Ascending aorta (tissue), 2 donors: ENCODE results near the gene MOB4. TPM values are rescaled to one million over a fixed set of nuclear protein-coding genes. Genes with fewer than 3 reads are reported as not detected.

Experiments
- DNase-seq, 2 donors: peaks; one replicate each; pipeline ENCODE4 v3.0.0-alpha.2; 2019; ENCODE audit warnings: low spot score in 2 of 2
- H3K27ac ChIP-seq, 2 donors: fragments of 200-600 bp; sonication (generic); one replicate each; pipeline ENCODE4 v1.5.1; 2016 to 2017; ENCODE audit warnings: mild to moderate bottlenecking in 1 of 2
- H3K27me3 ChIP-seq: fragments of 200-600 bp; sonication (generic); one replicate; pipeline ENCODE4 v1.5.1; 2017
- H3K36me3 ChIP-seq, 2 donors: fragments of 200-600 bp; sonication (generic); one replicate each; pipeline ENCODE4 v1.5.1; 2016
- H3K4me1 ChIP-seq, 2 donors: fragments of 200-600 bp; sonication (generic); one replicate each; pipeline ENCODE4 v1.5.1; 2016 to 2017; ENCODE audit warnings: mild to moderate bottlenecking in 1 of 2
- H3K4me3 ChIP-seq, 2 donors: fragments of 200-600 bp; sonication (generic); one replicate each; pipeline ENCODE4 v1.5.1; 2016 to 2017; ENCODE audit warnings: mild to moderate bottlenecking in 1 of 2
- H3K9me3 ChIP-seq, 2 donors: fragments of 200-600 bp; sonication (generic); one replicate each; pipeline ENCODE4 v1.5.1; 2016
- intact Hi-C: fragments of 100-400 bp; cut with DNase I; formaldehyde crosslinking; loops from one replicate; pipeline ENCODE4 v1.15.1; 2023
- total RNA-seq: library from RNA; depleted of rRNA; stranded (reverse); fragments of >200 nt; gene quantifications from one replicate; pipeline ENCODE4 v1.1.0, GENCODE V29; 2016
- TF ChIP-seq, protein P1 (sequence below), 3 experiments: fragments of 200-600 bp in 2 of 3; fragments of 450-650 bp in 1 of 3; sonication (generic) in 2 of 3; IDR thresholded peaks; one replicate each; pipeline ENCODE4 v1.5.1; 2016 to 2019; ENCODE audit warnings: antibody characterized with exemption in 3 of 3, mild to moderate bottlenecking in 1 of 3, moderate library complexity in 1 of 3

The MOB4 gene
- total RNA-seq, 1 donor from 2014 or later, result 29.2 TPM

DNA sequence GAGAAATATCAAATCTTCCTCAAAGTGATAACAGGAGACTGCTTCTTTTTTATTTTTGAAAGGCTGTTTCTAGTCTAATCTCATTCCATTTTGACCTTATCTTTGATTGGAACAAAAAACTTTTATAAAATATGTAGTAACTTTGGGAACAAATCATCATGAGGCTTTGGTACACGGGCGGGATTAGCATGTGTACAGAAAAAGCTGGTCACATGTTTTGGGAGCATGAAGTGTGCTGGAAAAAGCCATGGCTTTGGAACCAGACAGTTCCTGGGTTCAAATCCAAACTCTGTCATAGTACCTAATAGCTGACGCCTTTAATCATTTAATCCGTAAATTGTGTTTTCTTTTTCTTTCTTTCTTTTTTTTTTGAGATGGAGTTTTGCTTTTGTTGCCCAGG is 81.3 kb downstream of the MOB4 start:
- H3K4me1 ChIP-seq, result no peaks in the 10 kb centered on the region
- H3K4me3 ChIP-seq, result no peak overlapping the region
- no peak overlapping the region for H3K27ac ChIP-seq
- DNase-seq, result no peak
- peaks cover 0 to 7% of the 10 kb centered on the region in 2 donors for H3K36me3 ChIP-seq
- TF ChIP-seq, protein P1, sequence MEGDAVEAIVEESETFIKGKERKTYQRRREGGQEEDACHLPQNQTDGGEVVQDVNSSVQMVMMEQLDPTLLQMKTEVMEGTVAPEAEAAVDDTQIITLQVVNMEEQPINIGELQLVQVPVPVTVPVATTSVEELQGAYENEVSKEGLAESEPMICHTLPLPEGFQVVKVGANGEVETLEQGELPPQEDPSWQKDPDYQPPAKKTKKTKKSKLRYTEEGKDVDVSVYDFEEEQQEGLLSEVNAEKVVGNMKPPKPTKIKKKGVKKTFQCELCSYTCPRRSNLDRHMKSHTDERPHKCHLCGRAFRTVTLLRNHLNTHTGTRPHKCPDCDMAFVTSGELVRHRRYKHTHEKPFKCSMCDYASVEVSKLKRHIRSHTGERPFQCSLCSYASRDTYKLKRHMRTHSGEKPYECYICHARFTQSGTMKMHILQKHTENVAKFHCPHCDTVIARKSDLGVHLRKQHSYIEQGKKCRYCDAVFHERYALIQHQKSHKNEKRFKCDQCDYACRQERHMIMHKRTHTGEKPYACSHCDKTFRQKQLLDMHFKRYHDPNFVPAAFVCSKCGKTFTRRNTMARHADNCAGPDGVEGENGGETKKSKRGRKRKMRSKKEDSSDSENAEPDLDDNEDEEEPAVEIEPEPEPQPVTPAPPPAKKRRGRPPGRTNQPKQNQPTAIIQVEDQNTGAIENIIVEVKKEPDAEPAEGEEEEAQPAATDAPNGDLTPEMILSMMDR (IDR thresholded peaks at IDR 0.05), result no peak
- H3K9me3 ChIP-seq, result no peaks in the 10 kb centered on the region
- H3K27me3 ChIP-seq, result no peaks in the 10 kb centered on the region
- intact Hi-C loops, result no loop called here

DNA sequence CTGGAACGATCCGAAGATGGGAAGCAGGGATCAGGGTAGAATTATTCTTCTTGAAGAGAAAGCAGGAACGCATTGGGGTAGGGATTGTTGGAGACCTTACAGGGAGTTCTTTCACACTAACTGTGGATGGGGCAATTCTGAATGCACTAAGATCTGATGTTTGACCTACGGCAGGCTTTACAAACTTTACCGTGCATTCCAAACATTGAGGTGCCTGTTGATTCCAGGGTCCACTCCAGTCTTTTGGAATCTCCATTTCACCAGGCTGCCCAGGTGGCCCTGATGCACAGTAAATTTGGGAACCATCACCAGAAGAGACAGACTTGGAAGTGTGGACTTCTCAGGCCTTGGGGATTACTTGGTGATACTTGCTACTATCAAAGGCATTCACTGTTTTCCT is 82.6 kb downstream of the MOB4 start:
- Histone ChIP-seq H3K9me3 (no peaks in the 10 kb centered on the region), H3K4me3 (no peak overlapping the region), H3K27me3 (no peaks in the 10 kb centered on the region), H3K36me3 (peaks cover 0 to 7% of the 10 kb centered on the region in 2 donors), H3K4me1 (no peaks in the 10 kb centered on the region), H3K27ac (no peak overlapping the region)
- intact Hi-C loops, result no loop called here
- TF ChIP-seq, protein P1 (IDR thresholded peaks at IDR 0.05), result no peak
- DNase-seq, result no peak

DNA sequence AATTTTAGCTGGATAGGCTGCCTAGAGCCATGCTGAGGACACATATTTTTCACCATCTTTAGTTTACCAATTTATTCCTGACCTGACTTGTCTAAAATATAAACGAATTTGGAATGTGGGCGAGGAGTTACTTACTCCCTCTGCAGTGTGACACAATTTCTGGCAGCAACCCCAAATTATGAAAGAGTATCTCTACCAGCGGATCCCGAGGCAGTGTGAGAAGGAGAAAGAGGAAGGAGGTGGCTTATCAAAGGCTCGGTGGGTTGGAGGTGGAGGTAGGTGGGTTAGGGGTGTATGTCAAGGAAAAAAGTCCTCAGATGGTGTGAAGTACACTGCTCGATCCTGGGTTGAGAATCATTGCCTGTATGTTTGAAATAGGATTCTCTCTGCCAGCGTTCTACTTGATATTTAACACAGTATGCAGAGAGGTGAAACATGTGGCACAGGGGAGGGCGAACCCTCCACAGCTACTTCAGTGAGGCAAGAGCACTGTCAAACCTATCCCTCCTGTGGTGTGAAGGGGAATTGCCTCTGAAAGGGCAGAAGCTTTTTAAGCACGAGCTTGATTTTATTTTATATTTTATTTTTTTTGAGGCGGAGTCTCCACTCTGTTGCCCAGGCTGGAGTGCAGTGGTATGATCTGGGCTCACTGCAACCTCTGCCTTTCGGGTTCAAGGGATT is 83.6 kb downstream of the MOB4 start:
- no peak overlapping the region for H3K4me3 ChIP-seq
- no peaks in the 10 kb centered on the region for H3K4me1 ChIP-seq
- no peaks in the 10 kb centered on the region for H3K9me3 ChIP-seq
- TF ChIP-seq, protein P1 (IDR thresholded peaks at IDR 0.05), result no peak
- intact Hi-C loops, result no loop called here
- no peak for DNase-seq
- no peaks in the 10 kb centered on the region for H3K27me3 ChIP-seq
- no peak overlapping the region for H3K27ac ChIP-seq
- peaks cover 0 to 7% of the 10 kb centered on the region in 2 donors for H3K36me3 ChIP-seq

DNA sequence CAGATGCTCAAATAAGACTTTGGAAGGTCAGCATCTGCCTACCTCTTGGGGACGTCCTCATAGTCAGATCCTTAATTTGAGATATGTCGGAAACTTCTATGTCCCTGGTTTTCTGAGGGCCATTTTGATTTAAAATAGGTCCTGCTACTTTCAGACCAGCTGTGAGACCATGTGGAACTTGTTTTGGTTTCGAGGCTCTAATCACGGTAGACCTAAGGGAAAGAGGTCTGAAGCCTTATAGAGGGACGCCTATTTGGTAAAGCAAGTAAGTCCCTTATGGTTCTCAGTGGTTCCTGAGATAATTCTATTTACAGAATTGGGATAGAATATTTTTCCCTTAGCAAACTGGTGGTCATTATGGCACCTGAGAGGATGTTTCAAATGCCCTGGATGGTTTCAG is 84.4 kb downstream of the MOB4 start:
- H3K36me3 ChIP-seq, result peaks cover 0 to 3% of the 10 kb centered on the region in 2 donors
- H3K27ac ChIP-seq, result no peak overlapping the region
- DNase-seq, result no peak
- H3K27me3 ChIP-seq, result no peaks in the 10 kb centered on the region
- TF ChIP-seq, protein P1 (IDR thresholded peaks at IDR 0.05), result no peak
- no peaks in the 10 kb centered on the region for H3K9me3 ChIP-seq
- intact Hi-C loops, result no loop called here
- H3K4me1 ChIP-seq, result no peaks in the 10 kb centered on the region
- H3K4me3 ChIP-seq, result no peak overlapping the region

DNA sequence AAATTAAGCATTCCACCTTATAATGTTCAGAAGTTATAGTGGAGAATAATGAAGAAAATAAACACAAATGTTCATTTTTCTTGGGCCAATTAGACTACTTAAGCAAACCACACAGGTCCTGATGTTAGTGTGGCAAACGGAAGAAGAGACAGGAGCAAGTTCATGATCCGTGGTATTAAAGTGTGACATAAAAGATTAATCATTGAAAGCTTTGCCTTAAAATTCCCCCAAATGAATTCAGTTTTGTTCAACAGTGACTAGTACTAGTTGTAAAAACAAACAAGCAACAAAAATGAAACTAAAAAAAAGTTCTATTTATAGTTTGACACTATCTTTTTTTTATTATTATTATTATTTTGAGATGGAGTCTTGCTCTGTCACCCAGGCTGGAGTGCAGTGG is 85.9 kb downstream of the MOB4 start:
- Histone ChIP-seq H3K27me3 (no peaks in the 10 kb centered on the region), H3K36me3 (no peaks in the 10 kb centered on the region), H3K9me3 (no peaks in the 10 kb centered on the region), H3K4me1 (no peaks in the 10 kb centered on the region), H3K4me3 (no peak overlapping the region), H3K27ac (no peak overlapping the region)
- TF ChIP-seq, protein P1 (IDR thresholded peaks at IDR 0.05), result no peak
- intact Hi-C loops, result no loop called here
- DNase-seq, result no peak

Other genes starting within 250 kb of the MOB4 start
- 66.3 TPM for gene ANKRD44, start 205.3 kb upstream of the MOB4 start, total RNA-seq
- gene SF3B1, start 81.0 kb upstream of the MOB4 start, total RNA-seq, result 88.6 TPM
- 6.0 TPM for gene COQ10B, start 62.5 kb upstream of the MOB4 start, total RNA-seq
- 110 TPM for gene HSPD1, start 16.2 kb upstream of the MOB4 start, total RNA-seq
- 72.7 TPM for gene HSPE1, start 15.7 kb upstream of the MOB4 start, total RNA-seq
- 4.8 TPM for gene RFTN2, start 159.5 kb downstream of the MOB4 start, total RNA-seq
- 6.5 TPM for gene MARS2, start 189.3 kb downstream of the MOB4 start, total RNA-seq